Immature natural killer cell (primary cell): ENCODE measurements around the gene IL16. TPM values are rescaled to one million over a fixed set of nuclear protein-coding genes. Genes with fewer than 3 reads are reported as not detected.

ENCODE experiments used
- DNase-seq, 3 donors: peaks; one replicate each; pipeline ENCODE4 v3.0.0; 2022; ENCODE audit warnings: mixed read lengths in 1 of 3
- H3K27ac Mint-ChIP-seq, 6 donors: one replicate each; pipeline ENCODE4 v1.8.0; 2020; ENCODE audit warnings: mixed read lengths in 6 of 6, mild to moderate bottlenecking in 5 of 6, inconsistent platforms in 4 of 6, moderate library complexity in 3 of 6
- H3K27me3 Mint-ChIP-seq, 3 donors: one replicate each; pipeline ENCODE4 v1.8.0; 2020 to 2021; ENCODE audit warnings: low read depth in 3 of 3, mild to moderate bottlenecking in 3 of 3, mixed read lengths in 3 of 3, moderate library complexity in 3 of 3, inconsistent platforms in 1 of 3
- H3K36me3 Mint-ChIP-seq, 3 donors: one replicate each; pipeline ENCODE4 v1.8.0; 2020; ENCODE audit warnings: mixed read lengths in 3 of 3, inconsistent platforms in 2 of 3, mild to moderate bottlenecking in 2 of 3
- H3K4me1 Mint-ChIP-seq, 2 donors: one replicate each; pipeline ENCODE4 v1.8.0; 2020; ENCODE audit warnings: inconsistent platforms in 2 of 2, mild to moderate bottlenecking in 2 of 2, mixed read lengths in 2 of 2, moderate library complexity in 1 of 2
- H3K4me3 Mint-ChIP-seq, 5 donors: one replicate each; pipeline ENCODE4 v1.8.0; 2020; ENCODE audit warnings: mild to moderate bottlenecking in 5 of 5, mixed read lengths in 5 of 5, inconsistent platforms in 3 of 5, moderate library complexity in 3 of 5
- H3K9me3 Mint-ChIP-seq, 6 donors: one replicate each; pipeline ENCODE4 v1.8.0; 2020; ENCODE audit warnings: mild to moderate bottlenecking in 6 of 6, mixed read lengths in 6 of 6, inconsistent platforms in 4 of 6, moderate library complexity in 3 of 6
- polyA plus RNA-seq, 3 donors: library from polyadenylated mRNA; unstranded; fragments of 300-500 nt; fragmentation: Illumina TruSeq; gene quantifications; one replicate each; pipeline ENCODE4 v1.2.3, GENCODE V29; 2021

IL16 gene
- polyA plus RNA-seq, 3 donors from 2014 or later: 147 to 301 (median 155) TPM

DNA sequence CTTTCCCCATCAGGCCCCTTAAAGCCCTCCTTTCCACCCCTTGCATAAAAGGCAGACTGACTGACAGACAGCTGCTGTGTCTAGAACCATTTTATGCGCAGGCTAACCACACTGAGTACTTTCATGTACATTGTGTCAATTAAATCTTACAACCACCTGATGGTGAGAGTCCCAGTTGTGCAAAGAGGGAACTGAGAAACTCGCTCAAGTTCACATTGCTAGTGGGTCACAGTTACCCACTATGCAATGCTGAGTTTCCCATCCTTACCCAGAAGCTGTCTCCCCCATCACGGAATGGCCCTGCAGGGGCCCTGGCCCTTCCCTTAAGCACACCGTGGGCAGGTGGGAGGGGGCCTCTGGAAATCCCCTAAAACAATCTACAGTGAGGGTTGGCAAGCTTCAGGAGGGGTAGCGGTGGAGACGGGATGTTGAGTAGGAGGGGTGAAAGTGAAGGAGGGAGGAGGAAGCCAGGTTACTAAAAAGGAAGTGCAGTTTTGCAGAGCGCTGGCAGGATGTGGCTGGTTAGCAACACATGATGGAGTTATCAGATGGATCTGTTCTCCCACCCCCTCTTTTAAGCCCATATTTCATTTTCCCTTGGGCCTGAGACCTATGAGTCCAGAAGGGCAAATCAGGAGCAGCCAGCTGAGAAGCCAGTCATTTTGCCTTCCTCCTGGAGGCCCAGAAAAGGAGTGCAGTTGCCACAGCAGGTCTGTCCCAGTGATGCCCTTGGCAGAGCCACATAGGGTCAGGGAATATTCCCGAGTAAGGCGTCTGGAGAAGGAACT lies 97.2 kb downstream of the IL16 start:
- H3K36me3 Mint-ChIP-seq: peaks cover 8 to 15% (median 11%) of the 10 kb centered on the region in 3 donors
- H3K4me3 Mint-ChIP-seq: peak overlapping the region; percentile 99 to 100 (median 100)
- H3K4me1 Mint-ChIP-seq: peaks cover 79 to 90% of the 10 kb centered on the region in 2 donors
- H3K9me3 Mint-ChIP-seq: no peaks in the 10 kb centered on the region
- H3K27me3 Mint-ChIP-seq: peaks cover 8 to 13% (median 9%) of the 10 kb centered on the region in 3 donors
- peak; percentile 80 to 82 (median 81) for DNase-seq
- H3K27ac Mint-ChIP-seq: peak overlapping the region; percentile 95 to 100 (median 99)

DNA sequence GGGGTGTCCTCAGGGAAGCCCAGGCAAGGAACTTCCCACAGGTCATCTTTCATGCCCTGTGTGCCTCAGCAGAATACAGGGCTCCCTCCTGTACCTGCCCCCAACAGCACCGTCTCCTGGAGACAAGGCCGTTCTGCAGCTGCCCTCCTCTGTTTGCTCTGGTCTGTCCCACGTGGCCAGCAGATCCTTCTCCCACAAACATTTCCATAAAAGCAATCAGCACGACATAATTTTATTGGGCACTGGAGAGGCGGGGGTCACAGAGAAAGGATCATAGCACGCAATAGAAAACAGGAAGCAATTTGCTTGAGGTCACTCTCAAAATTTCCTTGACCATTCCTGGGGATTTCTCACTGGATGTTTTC lies 97.8 kb downstream of the IL16 start:
- no peaks in the 10 kb centered on the region for H3K9me3 Mint-ChIP-seq
- peaks cover 83 to 96% of the 10 kb centered on the region in 2 donors for H3K4me1 Mint-ChIP-seq
- DNase-seq: no peak
- peak overlapping the region; percentile 95 to 100 (median 99) for H3K27ac Mint-ChIP-seq
- peaks cover 12 to 20% (median 16%) of the 10 kb centered on the region in 3 donors for H3K36me3 Mint-ChIP-seq
- peaks cover 8 to 13% (median 9%) of the 10 kb centered on the region in 3 donors for H3K27me3 Mint-ChIP-seq
- H3K4me3 Mint-ChIP-seq: peak overlapping the region; percentile 99 to 100 (median 100)

DNA sequence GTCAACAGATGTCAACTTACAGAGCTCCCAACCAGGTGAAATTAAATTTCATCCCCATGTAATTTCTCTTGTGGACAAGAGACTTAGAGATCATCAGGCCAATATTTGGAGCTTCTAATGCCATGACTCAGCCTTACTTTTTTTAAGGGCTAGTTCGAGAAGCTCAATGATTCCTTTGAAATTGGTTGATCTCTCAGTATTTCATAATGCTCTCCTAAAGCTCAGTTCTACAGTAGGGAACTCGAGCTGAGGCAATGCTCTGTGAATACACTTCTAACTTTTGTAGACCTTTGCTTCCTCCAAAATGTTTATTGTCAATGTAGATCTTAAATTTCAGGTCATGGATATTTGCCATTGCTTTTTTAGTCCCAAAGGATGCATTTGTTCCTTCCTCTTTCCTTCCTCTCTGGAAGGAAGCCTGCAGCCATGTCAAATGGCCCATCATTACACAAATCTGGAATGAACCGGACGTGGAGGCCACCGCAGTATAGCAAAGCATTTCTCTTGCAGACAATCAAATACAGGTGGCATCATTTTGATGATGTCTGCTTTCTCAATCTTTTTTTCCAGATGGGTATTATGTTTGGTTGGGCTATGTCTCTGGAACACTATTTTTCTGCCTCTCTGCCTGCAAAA lies 98.9 kb downstream of the IL16 start:
- H3K4me1 Mint-ChIP-seq: peaks cover 91 to 97% of the 10 kb centered on the region in 2 donors
- H3K27me3 Mint-ChIP-seq: peaks cover 8 to 13% (median 9%) of the 10 kb centered on the region in 3 donors
- peaks cover 16 to 31% (median 26%) of the 10 kb centered on the region in 3 donors for H3K36me3 Mint-ChIP-seq
- no peak for DNase-seq
- peak overlapping the region; percentile 95 to 100 (median 99) for H3K27ac Mint-ChIP-seq
- H3K9me3 Mint-ChIP-seq: no peaks in the 10 kb centered on the region
- H3K4me3 Mint-ChIP-seq: peak overlapping the region; percentile 99 to 100 (median 100)

DNA sequence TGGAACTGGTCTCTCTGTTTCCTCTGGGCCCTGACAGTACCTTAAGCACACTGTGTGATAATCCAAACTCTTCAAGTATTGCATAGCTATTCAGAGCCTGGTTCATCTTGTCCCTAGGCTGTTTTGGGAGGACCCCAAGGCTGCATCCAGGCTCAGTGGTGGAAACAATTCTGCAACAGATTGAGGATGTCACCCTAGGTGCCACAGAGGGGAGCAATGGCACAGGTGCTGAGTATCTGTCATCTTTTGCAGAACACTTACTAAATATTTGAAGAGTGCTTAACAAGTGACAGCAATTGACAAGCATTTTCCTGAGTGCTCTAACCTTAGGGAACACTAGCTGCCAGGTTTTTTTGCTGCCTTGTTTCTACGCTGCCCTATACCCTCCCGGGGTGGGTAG lies 99.5 kb downstream of the IL16 start:
- peak overlapping the region; percentile 99 to 100 (median 100) for H3K4me3 Mint-ChIP-seq
- peak overlapping the region; percentile 95 to 100 (median 99) for H3K27ac Mint-ChIP-seq
- peaks cover 8 to 13% (median 9%) of the 10 kb centered on the region in 3 donors for H3K27me3 Mint-ChIP-seq
- no peaks in the 10 kb centered on the region for H3K9me3 Mint-ChIP-seq
- peaks cover 21 to 37% (median 32%) of the 10 kb centered on the region in 3 donors for H3K36me3 Mint-ChIP-seq
- DNase-seq: no peak
- peaks cover 93 to 97% of the 10 kb centered on the region in 2 donors for H3K4me1 Mint-ChIP-seq

DNA sequence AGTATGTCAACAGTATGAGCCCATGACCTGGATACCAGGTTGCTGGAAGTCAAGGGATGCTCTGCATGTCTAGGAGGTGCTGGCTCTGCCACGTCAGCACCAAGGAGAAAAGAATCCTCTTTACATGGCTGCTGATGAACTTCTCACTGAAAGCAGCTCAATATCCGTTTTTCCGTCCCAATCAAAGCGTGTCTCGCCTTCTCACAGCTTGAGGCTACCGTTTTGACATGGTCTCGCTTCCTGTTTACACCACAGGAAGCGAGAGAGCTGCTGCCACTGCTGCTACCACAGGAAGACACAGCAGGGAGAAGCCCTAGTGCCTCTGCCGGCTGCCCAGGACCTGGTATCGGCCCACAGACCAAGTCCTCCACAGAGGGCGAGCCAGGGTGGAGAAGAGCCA lies 100.0 kb downstream of the IL16 start:
- peaks cover 25 to 42% (median 35%) of the 10 kb centered on the region in 3 donors for H3K36me3 Mint-ChIP-seq

DNA sequence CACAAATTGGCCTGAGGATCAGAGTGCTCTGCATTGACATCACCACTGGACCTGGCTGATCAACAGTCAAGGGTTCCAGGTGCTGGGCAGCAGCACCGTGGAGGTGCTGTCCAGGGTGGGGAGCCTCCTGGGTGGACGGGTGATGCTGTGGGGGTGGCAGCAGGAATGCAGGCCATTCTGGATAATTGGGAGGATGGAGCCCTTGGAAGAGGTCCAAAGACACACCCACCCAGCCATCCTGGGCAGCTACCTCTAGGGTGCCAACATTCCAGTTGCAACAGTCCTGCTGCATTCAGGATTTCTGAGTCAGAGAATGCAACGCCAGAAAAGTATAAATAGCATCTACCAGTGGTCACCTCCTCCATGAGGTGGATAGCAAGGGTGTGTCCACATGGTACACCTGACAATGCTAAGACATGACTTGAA lies 100.5 kb downstream of the IL16 start:
- H3K4me1 Mint-ChIP-seq: peaks cover 93 to 97% of the 10 kb centered on the region in 2 donors
- H3K27me3 Mint-ChIP-seq: peaks cover 8 to 13% (median 9%) of the 10 kb centered on the region in 3 donors
- H3K4me3 Mint-ChIP-seq: peak overlapping the region; percentile 99 to 100 (median 100)
- peaks cover 30 to 47% (median 40%) of the 10 kb centered on the region in 3 donors for H3K36me3 Mint-ChIP-seq
- H3K9me3 Mint-ChIP-seq: no peaks in the 10 kb centered on the region
- no peak for DNase-seq
- peak overlapping the region; percentile 95 to 100 (median 99) for H3K27ac Mint-ChIP-seq

More for the DNA sequence above, 100.0 kb downstream of the IL16 start:
- H3K27ac Mint-ChIP-seq: peak overlapping the region; percentile 95 to 100 (median 99)
- H3K9me3 Mint-ChIP-seq: no peaks in the 10 kb centered on the region
- H3K27me3 Mint-ChIP-seq: peaks cover 8 to 13% (median 9%) of the 10 kb centered on the region in 3 donors
- DNase-seq: peak; percentile 82 to 84 (median 83)
- peak overlapping the region; percentile 99 to 100 (median 100) for H3K4me3 Mint-ChIP-seq
- peaks cover 93 to 97% of the 10 kb centered on the region in 2 donors for H3K4me1 Mint-ChIP-seq

DNA sequence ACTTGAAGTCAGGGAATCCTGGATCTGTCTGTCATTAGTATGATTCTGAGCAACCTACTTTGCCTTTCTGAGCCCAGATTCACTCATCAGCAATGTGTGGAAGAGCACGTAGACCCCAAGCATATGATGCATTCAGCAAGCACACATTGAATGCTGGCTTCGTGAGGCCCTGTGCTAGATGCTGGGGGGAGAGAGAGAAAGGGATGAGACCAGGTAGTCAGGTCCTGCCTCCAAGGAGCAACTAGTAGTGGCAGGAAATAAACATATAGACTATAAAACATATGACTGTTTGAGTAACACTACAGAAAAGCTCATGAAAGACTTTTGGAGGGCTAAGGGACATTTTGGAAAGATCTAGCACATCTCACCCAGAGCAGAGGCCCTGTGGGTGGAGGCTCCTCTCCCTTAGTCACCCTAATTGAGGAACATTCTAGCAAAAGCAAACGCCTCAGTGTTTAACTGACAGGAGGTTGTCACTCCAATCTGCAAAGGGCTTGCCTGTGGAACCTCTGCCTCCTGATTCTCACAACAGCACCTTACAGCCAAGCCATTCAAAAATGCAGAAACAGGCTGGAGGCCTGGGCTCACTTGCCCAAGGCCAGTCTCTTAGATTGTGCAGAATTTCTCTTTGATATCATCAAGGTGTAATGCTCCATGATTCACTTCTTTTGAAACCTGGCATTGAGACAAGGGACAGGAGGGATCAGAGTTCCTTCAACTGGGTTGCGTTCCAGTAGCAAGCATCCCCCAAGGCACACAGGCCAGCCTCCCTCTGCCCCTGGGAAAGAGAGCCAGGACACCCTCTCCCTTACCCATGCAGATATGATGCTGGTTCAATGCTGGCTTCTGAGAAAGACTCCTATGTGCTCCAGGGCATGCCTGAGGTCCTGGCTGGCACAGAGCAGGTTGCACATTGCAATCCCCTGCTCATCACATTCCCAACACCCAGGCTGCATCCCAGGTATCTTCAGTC lies 101.2 kb downstream of the IL16 start:
- Mint-ChIP-seq H3K9me3 (no peaks in the 10 kb centered on the region), H3K36me3 (peaks cover 36 to 54% (median 48%) of the 10 kb centered on the region in 3 donors), H3K27ac (peak overlapping the region; percentile 95 to 100 (median 99)), H3K4me3 (peak overlapping the region; percentile 99 to 100 (median 100)), H3K4me1 (peaks cover 93 to 97% of the 10 kb centered on the region in 2 donors), H3K27me3 (peaks cover 9 to 16% (median 12%) of the 10 kb centered on the region in 3 donors)
- DNase-seq: no peak

DNA sequence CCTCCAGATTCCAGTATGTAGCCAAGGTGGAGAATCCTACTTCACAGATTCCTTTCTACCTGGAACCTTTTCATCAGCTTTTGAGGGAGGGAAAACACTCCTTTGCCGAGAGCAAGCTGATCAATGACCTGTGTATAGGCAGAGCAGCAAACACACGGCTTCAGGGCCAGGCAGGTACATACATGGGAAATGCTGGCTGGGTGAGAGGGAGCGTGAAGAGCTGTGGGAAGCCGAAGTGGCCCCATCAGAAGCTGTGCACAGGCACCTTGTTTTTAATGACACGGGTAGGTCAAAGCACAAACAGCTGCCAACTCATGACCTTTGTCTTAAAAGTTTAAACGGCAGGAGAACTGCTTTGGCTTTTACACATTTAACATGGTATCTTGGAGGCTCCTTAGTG lies 101.9 kb downstream of the IL16 start:
- peak overlapping the region; percentile 95 to 100 (median 99) for H3K27ac Mint-ChIP-seq

DNA sequence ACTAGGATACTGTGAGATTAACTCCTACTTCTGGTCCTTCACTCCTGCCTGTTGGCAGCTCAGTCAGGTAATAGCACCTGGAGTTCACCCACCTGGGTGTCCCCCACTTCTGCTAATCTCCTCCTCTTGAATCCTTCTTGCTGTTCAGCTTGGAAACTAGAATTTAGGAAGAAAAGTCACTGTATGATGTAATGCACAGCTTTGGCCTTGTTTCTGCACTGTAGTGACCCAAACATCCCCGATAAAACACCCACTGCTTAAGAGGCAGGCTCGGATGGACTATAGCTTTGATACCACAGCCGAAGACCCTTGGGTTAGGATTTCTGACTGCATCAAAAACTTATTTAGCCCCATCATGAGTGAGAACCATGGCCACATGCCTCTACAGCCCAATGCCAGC lies 102.5 kb downstream of the IL16 start:
- H3K9me3 Mint-ChIP-seq: no peaks in the 10 kb centered on the region
- DNase-seq: no peak
- H3K4me3 Mint-ChIP-seq: peak overlapping the region; percentile 99 to 100 (median 100)
- H3K27me3 Mint-ChIP-seq: peaks cover 6 to 12% (median 12%) of the 10 kb centered on the region in 3 donors
- peaks cover 49 to 67% (median 60%) of the 10 kb centered on the region in 3 donors for H3K36me3 Mint-ChIP-seq
- H3K27ac Mint-ChIP-seq: peak overlapping the region; percentile 95 to 100 (median 99)
- H3K4me1 Mint-ChIP-seq: peaks cover 93 to 97% of the 10 kb centered on the region in 2 donors

More for the DNA sequence above, 101.9 kb downstream of the IL16 start:
- H3K9me3 Mint-ChIP-seq: no peaks in the 10 kb centered on the region
- H3K4me1 Mint-ChIP-seq: peaks cover 93 to 97% of the 10 kb centered on the region in 2 donors
- peaks cover 9 to 16% (median 12%) of the 10 kb centered on the region in 3 donors for H3K27me3 Mint-ChIP-seq
- peak overlapping the region; percentile 99 to 100 (median 100) for H3K4me3 Mint-ChIP-seq
- H3K36me3 Mint-ChIP-seq: peaks cover 44 to 61% (median 55%) of the 10 kb centered on the region in 3 donors
- DNase-seq: no peak

DNA sequence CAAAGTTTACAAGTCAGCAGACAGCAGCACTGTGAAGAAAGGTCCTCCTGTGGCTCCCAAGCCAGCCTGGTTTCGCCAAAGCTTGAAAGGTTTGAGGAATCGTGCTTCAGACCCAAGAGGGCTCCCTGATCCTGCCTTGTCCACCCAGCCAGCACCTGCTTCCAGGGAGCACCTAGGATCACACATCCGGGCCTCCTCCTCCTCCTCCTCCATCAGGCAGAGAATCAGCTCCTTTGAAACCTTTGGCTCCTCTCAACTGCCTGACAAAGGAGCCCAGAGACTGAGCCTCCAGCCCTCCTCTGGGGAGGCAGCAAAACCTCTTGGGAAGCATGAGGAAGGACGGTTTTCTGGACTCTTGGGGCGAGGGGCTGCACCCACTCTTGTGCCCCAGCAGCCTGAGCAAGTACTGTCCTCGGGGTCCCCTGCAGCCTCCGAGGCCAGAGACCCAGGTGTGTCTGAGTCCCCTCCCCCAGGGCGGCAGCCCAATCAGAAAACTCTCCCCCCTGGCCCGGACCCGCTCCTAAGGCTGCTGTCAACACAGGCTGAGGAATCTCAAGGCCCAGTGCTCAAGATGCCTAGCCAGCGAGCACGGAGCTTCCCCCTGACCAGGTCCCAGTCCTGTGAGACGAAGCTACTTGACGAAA lies 103.1 kb downstream of the IL16 start:
- H3K4me3 Mint-ChIP-seq: peak overlapping the region; percentile 99 to 100 (median 100)
- H3K27ac Mint-ChIP-seq: peak overlapping the region; percentile 95 to 100 (median 99)
- peaks cover 53 to 73% (median 66%) of the 10 kb centered on the region in 3 donors for H3K36me3 Mint-ChIP-seq
- H3K4me1 Mint-ChIP-seq: peaks cover 93 to 97% of the 10 kb centered on the region in 2 donors
- DNase-seq: no peak
- peaks cover 5 to 12% (median 12%) of the 10 kb centered on the region in 3 donors for H3K27me3 Mint-ChIP-seq
- H3K9me3 Mint-ChIP-seq: no peaks in the 10 kb centered on the region

DNA sequence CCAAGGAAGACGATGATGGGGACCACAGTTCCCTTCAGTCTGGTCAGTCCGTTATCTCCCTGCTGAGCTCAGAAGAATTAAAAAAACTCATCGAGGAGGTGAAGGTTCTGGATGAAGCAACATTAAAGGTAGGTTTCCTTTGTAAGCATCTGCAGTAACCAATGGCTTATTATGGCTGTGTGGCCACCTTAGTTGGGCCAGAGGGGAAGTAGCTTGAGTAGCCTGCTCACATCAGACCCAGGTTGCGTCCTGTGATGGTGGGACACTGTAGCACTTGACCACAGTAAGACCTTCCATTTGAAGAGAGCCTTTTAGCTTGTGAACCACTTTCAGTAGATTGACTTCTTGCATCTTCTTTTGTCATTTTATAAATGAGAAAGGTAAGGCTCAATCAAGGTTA lies 104.7 kb downstream of the IL16 start:
- Mint-ChIP-seq H3K4me3 (peak overlapping the region; percentile 99 to 100 (median 100)), H3K27me3 (peaks cover 5 to 12% (median 10%) of the 10 kb centered on the region in 3 donors), H3K27ac (peak overlapping the region; percentile 95 to 100 (median 99)), H3K4me1 (peaks cover 91 to 97% of the 10 kb centered on the region in 2 donors), H3K36me3 (peaks cover 53 to 85% (median 77%) of the 10 kb centered on the region in 3 donors), H3K9me3 (no peaks in the 10 kb centered on the region)
- no peak for DNase-seq

DNA sequence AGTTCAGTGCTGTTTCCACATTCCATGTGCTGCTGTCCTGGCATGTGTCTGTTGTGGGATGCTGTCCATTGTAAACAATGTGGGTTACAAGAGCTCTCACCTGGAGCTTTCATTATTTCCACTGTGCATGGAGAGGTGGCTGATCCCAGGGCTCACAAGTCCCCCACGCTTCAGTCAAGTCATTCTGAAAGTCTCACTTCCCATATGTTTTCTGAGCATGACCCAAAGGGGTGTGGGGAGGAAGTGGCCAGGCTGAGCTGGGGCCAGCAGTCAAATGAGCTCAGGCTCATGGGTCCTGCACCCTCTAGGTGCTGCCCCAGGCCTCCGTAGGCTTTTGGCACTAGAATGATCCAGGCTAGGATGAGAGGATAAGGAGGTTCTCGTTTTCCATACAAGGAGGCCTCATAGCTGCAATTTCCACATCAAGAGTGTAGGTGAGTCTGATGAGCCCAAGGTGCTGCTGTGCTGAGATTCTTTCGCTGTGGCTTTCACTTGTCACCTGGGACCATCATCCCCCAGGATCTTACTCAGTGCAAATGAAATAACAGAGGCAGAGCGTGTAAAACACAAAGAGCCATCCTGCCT lies 105.2 kb downstream of the IL16 start:
- Mint-ChIP-seq H3K36me3 (peaks cover 53 to 88% (median 78%) of the 10 kb centered on the region in 3 donors), H3K4me1 (peaks cover 90 to 97% of the 10 kb centered on the region in 2 donors), H3K9me3 (no peaks in the 10 kb centered on the region), H3K27ac (peak overlapping the region; percentile 95 to 100 (median 99)), H3K4me3 (peak overlapping the region; percentile 99 to 100 (median 100)), H3K27me3 (peaks cover under 1 to 9% (median 7%) of the 10 kb centered on the region in 3 donors)
- peak; percentile 38 to 49 (median 44) for DNase-seq
